Transverse colon (tissue), 4 donors: ENCODE measurements around the gene RBPJ.

Source experiments
- CTCF ChIP-seq, 5 experiments: fragments of 200-600 bp in 3 of 5; fragments of 450-650 bp in 2 of 5; sonication (generic) in 3 of 5; IDR thresholded peaks; 1 replicate in 2 of 5; 2 replicates in 3 of 5; pipeline ENCODE4 v1.5.1; 2016 to 2017; ENCODE audit warnings: antibody characterized with exemption in 5 of 5, inconsistent platforms in 3 of 5, mild to moderate bottlenecking in 2 of 5, moderate library complexity in 1 of 5
- EP300 ChIP-seq: sonication (generic); formaldehyde crosslinking; IDR thresholded peaks from one replicate; pipeline ENCODE4 v1.6.1; 2017; ENCODE audit warnings: antibody characterized with exemption, low read depth
- POLR2A ChIP-seq: fragments of 450-650 bp; IDR thresholded peaks from one replicate; pipeline ENCODE4 v1.6.1; 2016; ENCODE audit warnings: antibody characterized with exemption, mild to moderate bottlenecking, moderate library complexity
- POLR2AphosphoS5 ChIP-seq, 3 donors: sonication (generic); formaldehyde crosslinking; IDR thresholded peaks; one replicate each; pipeline ENCODE4 v1.6.1; 2016; ENCODE audit warnings: antibody characterized with exemption in 3 of 3

DNA sequence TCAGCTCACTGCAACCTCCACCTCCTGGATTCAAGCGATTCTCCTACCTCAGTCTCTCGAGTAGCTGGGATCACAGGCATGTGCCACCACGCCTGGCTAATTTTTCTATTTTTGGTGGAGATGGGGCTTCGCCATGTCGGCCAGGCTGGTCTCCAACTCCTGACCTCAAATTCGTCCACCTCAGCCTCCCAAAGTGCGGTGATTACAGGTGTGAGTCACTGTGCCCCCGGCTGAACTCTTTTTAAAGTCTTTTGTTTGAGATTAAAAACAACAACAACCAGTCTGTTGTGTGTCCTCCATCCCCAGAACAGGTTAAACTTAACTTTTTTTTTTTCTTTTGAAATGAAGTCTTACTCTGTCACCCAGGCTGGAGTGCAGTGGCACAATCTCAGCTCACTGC is 36.3 kb upstream of the RBPJ start:
- TF ChIP-seq CTCF (IDR thresholded peaks at IDR 0.05) (no peak), POLR2A (no peak), POLR2AphosphoS5 (IDR thresholded peaks at IDR 0.05) (no peak), EP300 (no peak)
